GM12874 (cell line): Measurements from ENCODE around the gene LMX1B.

ENCODE experiments used
- TF ChIP-seq, protein P1 (sequence below): IDR thresholded peaks from 2 replicates; pipeline ENCODE4 v1.5.1; 2011; ENCODE audit warnings: low read depth, mild to moderate bottlenecking, control low read depth, low read length, moderate library complexity; ENCODE audit not compliant: insufficient read depth

The LMX1B gene

DNA sequence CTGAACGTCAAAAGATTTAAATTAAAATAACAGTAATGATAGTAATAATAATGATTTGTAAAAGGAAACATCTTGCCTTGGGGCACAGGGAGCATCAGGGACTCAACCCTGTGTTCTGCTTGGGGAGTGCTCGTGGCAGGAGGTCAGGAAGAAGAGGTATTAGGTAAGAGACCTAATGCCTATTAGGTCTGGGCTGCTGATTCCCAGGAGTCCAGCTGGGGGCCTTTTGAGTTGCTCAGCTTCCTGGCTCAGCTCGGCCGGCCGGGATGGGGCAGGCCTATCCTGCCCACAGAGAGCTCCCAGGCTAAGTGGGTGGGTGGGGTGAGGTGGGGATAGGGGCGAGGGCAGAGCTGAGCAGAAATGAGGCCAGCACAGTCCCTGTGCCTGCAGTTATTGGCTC, 17.5 kb downstream of the LMX1B start:
- TF ChIP-seq, protein P1, sequence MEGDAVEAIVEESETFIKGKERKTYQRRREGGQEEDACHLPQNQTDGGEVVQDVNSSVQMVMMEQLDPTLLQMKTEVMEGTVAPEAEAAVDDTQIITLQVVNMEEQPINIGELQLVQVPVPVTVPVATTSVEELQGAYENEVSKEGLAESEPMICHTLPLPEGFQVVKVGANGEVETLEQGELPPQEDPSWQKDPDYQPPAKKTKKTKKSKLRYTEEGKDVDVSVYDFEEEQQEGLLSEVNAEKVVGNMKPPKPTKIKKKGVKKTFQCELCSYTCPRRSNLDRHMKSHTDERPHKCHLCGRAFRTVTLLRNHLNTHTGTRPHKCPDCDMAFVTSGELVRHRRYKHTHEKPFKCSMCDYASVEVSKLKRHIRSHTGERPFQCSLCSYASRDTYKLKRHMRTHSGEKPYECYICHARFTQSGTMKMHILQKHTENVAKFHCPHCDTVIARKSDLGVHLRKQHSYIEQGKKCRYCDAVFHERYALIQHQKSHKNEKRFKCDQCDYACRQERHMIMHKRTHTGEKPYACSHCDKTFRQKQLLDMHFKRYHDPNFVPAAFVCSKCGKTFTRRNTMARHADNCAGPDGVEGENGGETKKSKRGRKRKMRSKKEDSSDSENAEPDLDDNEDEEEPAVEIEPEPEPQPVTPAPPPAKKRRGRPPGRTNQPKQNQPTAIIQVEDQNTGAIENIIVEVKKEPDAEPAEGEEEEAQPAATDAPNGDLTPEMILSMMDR: no peak

- TF ChIP-seq, protein P1: no peak
Measured at GRCh38 chr9:126633881-126634558, 20.3 kb downstream of the LMX1B start.

- TF ChIP-seq, protein P1: no peak
Measured at GRCh38 chr9:126635061-126635460, 21.3 kb downstream of the LMX1B start.

- TF ChIP-seq, protein P1: no peak
Measured at GRCh38 chr9:126635661-126636439, 22.1 kb downstream of the LMX1B start.

- TF ChIP-seq, protein P1: no peak
Measured at GRCh38 chr9:126636983-126637798, 23.5 kb downstream of the LMX1B start.

- TF ChIP-seq, protein P1: no peak
Measured at GRCh38 chr9:126638571-126639132, 24.9 kb downstream of the LMX1B start.
